Measurements from ENCODE around the gene USP36.
A peak's percentile ranks its signal among the peaks of the same experiment; 100 is the strongest.
"Not testable (repeated sequence)": the region's sequence is repeated elsewhere in the genome, so short reads cannot be mapped to it uniquely, and the experiment has no call there.

Gene USP36

GRCh38 chr17:78789149-78789662 lies 51.4 kb downstream of the USP36 start:
- no peak for DNase-seq

DNA sequence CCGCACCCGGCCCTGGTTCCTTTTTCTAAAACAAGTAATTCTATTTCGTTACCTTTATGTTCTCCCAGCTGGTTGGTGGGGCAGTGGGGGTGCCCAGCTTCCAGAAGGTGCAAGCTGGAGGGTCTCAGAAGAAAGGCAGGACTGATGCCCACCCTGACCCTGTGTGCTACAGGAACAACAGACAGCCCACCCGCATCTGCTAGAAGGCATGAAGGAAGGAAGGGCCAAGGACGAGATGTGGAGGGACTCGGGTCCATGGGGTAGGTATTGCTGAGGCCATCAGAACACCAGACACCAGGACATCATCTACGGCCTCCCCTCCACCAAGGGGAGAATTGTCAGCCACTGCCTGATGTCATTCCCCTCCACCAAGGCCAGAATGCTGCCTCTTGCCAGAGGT lies 52.2 kb downstream of the USP36 start:
- no peak for DNase-seq

GRCh38 chr17:78787444-78787843 lies 53.2 kb downstream of the USP36 start:
- DNase-seq = no peak

- DNase-seq = no peak
Measured at GRCh38 chr17:78785663-78786057, 55.0 kb downstream of the USP36 start.

DNA sequence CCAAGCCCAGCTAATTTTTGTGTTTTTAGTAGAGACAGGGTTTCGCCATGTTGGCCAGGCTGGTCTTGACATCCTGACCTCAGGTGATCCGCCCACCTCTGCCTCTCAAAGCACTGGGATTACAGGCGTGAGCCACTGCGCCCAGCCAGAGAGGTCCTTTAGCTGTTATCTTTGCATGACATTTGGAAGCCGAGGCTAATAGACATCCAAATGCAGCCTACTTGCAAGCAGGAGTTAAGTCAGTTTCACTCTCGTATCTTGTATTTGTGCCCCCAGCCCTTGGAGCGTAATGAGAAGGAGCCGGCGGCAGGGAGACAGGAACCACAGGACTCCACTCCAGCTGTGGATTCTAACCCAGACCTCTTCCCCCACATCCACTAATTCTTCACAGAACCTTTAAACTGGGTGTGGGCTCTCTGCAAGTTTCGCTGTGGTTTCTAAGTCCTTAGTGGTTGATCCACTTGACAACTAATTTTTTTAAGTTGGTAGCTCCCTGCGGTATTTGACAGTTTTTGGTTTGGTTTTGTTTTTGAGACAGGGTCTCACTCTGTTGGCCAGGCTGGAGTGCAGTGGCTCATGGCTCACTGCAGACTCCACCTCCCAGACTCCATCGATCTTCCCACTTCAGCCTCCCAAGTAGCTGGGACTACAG lies 55.5 kb downstream of the USP36 start:
- DNase-seq = no peak

DNA sequence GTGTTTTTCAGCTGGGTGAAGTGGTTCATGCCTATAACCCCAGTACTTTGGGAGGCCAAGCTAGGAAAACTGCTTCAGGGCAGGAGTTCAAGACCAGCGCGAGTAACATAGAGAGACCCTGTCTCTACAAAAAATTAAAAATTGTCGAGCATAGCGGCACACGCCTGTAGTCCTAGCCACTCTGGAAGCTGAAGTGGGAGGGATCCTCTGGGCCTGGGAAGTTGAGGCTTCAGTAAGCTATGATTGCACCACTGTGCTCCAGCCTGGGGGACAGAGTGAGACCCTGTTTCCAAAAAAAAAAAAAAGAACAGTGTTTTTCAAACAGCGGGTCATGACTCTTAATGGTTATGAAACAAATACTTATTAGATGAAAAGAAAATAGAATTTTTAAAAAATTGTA lies 56.3 kb downstream of the USP36 start:
- DNase-seq = no peak

- no peak for DNase-seq
Measured at GRCh38 chr17:78783711-78784324, 56.8 kb downstream of the USP36 start.

GRCh38 chr17:78781893-78782304 lies 58.7 kb downstream of the USP36 start, which contains the start of gene CYTH1:
CYTH1 (minus strand) TSS chr17:78782273; CDS start chr17:78782223, 50 bp downstream.
- no peak for DNase-seq

GRCh38 chr17:78781104-78781892 lies 59.3 kb downstream of the USP36 start:
- no peak for DNase-seq

DNA sequence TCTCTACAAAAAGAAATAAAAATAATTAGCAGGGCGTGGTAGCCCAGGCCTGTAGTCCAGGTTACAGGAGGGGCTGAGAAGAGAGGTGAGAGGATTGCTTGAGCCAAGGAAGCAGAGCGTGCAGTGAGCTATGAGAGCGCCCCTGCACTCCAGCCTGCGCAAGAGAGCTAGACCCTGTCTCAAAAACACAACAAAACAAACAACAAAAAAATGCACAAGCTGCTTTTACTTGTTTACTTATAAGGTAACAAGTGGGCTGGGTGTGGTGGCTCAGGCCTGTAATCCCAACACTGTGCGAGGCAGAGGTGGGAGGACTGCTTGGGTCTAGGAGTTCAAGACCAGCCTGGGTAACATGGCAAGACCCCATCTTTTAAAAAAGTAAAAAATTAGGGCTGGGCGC lies 60.3 kb downstream of the USP36 start:
- DNase-seq = no peak

GRCh38 chr17:78779850-78780249 lies 60.8 kb downstream of the USP36 start:
- DNase-seq = peak; percentile 66

GRCh38 chr17:78779286-78779651 lies 61.3 kb downstream of the USP36 start:
- DNase-seq = not testable (repeated sequence)

DNA sequence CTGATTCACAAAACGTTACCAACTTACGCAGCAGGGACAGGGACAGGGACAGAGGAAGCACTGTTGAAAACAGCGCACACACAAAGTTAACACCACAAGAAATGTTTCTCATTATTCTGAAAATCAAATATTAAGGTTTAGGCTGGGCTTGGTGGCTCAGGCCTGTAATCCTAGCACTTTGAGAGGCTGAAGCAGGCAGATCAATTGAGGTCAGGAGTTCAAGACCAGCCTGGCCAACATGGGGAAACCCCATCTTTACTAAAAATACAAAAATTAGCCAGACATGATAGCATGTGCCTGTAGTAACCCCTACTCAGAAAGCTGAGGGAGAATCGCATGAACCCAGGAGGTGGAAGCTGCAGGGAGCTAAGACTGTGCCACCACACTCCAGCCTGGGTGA lies 62.7 kb downstream of the USP36 start:
- no peak for DNase-seq

DNA sequence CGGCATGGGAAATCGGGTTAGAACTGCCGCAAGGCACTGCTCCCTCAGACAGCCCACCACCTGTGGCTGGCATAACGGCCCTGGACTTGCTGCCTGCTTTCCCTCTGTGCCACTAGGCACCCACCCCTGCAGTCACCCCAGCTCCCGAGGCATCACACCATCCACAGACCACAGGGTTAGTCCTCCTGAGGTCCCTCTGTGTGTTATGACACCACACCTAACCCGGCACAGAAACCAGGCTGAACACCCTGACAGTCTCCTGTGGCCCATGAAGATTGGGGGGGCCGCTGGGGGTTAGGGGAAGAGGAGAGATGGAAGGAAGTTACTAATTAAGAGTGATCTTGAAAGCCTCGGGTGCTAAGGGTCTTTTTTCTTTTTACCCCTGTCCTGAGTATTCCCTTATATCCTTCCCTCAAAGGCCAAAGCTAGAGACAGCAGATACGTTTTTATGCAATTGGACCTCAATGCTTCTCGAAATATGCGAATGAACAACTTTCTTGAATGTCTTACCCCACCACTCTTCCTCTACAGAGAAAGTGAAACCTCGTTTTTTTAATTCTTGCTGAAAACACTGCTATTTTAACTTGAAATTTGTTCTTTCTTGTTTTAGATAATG lies 65.5 kb downstream of the USP36 start:
- DNase-seq = no peak

- DNase-seq = no peak
Measured at GRCh38 chr17:78774453-78774852, 66.2 kb downstream of the USP36 start.

DNA sequence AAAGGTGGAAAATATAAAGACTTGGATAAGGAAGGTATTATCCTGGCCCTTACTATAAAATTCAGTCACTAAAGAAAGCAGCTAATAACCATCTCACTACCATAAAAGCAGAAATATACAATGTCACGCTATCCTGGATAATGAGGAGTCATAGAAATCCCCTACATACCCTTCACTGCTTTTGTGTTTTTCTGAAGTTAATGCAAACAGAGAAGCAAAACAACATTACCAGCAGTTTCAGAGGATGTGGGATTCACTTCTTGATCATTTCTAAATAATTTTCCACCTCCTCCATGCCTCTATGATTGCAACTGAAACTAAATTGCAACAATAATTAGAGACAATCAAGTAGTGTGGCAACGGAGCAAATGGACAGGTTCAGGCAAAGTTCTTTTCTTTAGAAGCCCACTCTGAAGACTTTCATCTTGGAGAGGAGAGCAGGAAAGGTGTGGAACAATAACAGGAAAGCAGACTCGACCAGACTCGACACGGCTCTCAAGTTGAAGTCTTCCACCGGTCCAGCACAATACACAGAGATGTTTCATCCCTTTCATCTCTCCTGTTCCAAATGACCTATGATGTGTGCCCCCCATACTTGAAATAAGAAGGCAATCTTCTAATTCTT lies 68.7 kb downstream of the USP36 start:
- no peak for DNase-seq

GRCh38 chr17:78769196-78769773 lies 71.3 kb downstream of the USP36 start:
- no peak for DNase-seq

DNA sequence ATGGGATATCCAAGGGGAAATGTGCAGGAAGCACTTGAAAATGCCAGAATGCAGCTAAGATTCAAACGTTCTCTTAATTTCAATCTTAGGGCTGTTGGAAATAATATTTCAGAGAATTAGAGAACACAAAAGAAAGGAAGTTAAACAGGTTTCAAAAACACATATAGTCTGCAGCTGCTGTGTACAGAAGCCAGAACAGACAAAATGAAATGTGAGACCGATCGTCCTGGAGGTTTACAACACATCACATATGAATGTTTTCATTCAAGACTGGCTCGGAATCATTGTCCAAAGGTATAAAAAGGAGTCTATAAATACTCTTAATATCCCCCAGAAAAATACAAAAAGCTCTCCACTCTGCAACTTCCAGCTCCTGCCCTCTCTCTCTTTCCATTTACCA lies 72.8 kb downstream of the USP36 start:
- no peak for DNase-seq

DNA sequence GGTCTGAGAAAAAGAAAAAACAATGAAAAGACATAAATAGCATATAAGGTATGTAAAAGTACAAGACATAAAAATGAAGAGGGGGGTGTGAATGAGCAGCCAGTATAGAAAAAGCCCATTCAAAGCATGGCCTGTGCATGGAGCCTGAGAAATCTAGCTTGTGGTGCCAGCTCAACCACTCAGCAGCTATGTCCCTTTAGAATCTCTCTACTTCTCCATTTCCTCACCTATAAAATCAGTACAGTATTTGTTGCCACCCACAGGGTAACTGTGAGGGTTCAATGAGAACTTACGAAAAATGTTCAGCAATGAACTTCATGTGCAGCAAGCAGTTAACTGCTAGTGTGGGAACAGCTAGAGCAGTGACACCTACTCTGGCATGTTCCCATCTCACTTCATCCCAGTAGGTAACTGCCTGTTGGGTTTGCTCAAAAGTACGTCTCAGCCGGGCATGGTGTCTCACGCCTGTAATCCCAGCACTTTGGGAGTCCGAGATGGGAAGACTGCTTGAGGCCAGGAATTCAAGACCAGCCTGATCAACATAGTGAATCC lies 73.8 kb downstream of the USP36 start:
- DNase-seq = no peak

- no peak for DNase-seq
Measured at GRCh38 chr17:78766225-78766624, 74.4 kb downstream of the USP36 start.

DNA sequence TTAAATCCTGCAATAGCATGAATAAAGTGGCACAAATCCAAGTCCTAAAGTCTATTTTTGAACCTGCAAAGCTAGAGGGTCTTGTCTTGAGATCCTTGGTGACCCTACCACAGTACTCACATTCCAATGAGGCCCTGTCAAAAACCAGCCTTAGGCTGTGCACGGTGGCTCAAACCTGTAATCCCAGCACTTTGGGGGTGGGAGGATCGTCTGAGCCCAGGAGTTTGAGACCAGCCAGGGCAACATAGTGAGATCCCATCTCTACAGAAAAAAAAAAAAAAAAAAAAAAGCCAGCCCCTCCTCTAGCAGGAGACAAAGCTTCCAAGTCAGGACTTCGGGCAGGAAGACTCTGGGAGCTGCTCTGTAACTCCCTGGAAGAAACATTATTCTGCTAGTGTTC lies 74.8 kb downstream of the USP36 start:
- DNase-seq = no peak

GRCh38 chr17:78764871-78765270 lies 75.7 kb downstream of the USP36 start:
- DNase-seq = no peak
